HG02943 (cell line): ENCODE results near the gene NKIRAS1.
"Not testable (repeated sequence)": the region's sequence is repeated elsewhere in the genome, so short reads cannot be mapped to it uniquely, and the experiment has no call there.

Experiments used
- ATAC-seq: cut with Tn5 transposase; IDR thresholded peaks from one replicate; pipeline ENCODE4 v1.9.1; 2021; ENCODE audit warnings: mild to moderate bottlenecking, low read depth, moderate library complexity; ENCODE audit not compliant: unreplicated experiment

Gene NKIRAS1

DNA sequence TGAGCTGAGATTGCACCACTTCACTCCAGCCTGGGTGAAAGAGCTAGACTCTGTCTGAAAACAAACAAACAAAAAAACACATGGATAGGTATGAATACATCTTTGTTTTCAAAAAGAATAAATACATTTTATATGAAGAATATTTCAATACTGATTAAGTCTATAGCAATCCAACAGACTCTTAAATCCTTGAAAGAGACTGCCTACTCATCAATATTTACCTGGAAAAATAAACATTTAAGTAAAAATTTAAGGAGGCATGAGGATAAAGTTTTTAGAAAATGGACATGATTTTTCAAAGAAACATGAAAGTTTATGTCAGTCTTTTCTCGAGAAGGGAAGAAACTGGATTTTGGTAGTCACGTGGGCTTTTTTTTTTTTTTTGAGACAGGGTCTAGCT is 5.4 kb downstream of the NKIRAS1 start:
- ATAC-seq, result no peak

DNA sequence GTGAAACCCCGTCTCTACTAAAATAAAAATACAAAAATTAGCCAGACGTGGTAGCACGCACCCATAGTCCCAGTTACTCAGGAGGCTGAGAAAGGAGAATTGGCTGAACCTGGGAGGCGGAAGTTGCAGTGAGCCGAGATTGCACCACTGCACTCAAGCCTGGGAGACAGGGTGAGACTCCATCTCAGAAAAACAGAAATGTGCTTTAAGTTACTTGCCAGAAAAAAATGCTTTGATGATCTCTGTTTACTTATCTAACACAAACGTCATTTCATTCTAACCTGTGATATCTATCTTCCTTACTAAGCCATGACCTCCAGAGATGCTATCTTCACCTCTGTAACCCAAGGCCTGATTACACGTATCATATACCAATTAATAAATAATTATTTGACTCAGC is 7.4 kb downstream of the NKIRAS1 start:
- ATAC-seq, result no peak

DNA sequence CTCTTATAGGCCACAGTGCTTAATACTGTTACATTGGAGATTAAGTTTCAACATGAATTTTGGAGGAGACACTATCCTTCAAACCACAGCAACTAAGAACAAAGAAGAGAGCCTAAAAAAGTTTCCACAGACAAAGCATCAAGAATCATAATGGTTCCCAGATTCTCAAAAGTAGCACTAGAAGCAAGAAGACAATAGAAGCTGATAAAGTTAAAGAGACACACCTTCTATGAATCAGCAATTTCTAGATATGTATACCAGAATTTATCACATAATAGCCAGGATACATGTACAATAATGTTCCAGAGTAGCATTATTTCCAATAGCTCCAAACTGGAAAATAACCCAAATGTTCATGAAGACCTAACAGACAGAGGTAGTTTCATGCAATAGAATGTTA is 12.2 kb downstream of the NKIRAS1 start:
- ATAC-seq, result no peak

DNA sequence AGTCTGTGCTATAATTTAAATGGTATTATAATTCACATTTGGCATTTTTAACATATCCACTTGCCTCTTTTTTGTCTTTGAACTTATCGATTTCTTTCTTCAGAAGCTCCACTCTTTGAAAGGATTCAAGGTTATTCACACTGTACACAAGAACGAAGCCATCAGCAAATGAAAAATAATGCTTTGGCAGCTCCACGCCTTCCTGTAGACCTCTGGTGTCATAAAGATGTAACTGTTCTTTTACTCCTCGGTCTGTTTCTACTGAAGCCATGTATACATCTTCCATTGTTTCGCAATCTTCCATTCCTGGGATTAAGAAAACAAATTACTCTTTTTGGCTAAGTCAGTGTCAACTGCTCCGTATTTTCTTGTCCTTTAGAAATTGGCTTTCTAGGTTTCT is 16.0 kb downstream of the NKIRAS1 start:
- no peak for ATAC-seq

DNA sequence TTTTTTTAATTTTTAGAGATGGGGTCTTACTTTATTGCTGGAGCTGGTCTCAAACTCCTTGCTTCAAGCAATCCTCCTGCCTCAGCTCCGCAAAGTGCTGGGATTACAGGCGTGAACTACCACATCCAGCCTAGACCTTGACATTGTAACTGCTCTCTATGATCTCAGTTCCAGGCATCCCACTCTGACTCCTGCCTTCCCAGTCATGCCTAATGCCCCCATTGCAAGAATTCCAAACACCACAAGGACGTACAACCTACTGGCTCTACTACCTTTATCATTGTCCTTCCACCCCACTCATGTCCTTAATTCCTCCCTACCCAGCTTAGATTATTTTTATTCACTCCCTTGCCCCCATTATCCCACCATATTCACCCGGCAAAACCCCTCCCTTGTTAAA is 21.6 kb downstream of the NKIRAS1 start:
- ATAC-seq, result no peak

DNA sequence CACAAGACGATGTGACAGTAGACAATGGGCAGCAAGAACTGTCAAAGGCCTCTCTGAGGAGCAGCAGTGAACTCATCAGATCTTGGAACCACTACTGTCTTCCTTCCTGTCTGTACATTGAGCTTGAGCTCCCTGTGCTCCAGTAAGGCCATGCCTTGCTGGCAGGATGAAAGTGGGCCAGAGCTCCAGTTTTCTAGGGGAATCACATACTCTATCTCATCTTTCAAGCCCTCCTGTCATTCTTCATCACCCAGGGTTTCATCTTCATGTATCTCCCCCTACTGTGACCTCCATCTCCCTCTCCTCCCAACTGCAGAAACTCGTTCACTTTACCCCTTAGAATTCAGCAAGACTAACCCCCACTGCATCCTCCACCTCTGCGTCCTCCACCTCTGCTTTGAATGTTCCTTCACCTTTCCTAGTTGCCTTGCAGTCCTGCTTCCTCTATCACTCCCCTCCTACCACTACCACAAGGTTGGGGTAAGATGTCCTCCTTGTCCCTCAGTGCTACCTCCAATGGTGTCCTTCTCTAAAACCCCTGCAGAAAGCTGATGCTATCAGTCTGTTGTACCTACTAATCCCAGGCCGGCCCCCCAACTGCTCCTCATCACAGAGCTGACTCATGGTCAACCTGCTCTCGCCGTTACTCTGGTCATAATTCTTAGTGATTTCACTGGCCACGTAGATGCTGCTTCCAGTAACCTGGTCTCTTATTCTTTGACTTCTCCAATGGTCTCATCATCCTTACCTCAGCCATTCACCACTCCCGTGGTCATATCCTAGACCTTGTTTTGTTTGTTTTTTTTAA is 22.3 kb downstream of the NKIRAS1 start:
- no peak for ATAC-seq

DNA sequence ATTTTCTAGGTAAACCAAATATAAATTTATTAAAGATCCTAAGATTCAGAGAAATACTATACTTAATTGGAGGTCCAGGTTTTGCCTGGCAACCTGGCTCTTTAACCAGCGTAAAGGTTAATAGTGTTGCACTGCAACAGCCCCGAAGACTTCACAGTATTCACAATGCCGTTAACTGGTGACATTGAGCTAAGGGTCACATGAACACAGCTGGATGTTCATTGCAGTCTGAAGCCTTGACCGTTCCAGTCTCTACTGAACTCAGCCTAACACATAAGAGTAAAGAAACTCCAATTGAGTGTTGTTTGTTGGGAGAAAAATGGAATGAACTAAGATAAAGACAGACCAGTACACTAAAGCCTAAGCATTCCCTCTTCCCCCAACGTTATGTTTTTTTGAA is 26.8 kb downstream of the NKIRAS1 start:
- no peak for ATAC-seq

DNA sequence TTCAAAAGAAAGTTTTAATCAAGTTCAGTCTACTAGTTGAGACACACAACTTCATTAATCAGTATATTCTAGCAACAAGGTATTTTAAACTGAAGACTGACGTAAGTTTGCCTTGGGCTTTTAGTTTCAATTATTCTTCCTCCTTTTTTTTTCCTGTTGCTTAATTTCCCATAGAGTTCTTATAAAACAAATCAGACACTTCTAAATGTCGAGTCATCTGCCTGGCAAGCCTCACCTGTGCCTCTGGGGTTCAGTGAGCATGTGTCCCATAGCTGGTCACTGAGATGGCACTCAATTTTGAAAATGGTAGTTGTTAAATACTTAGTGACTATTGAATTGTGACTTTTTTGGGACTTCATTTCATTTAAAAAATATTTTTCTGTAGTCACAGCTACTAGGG is 27.4 kb downstream of the NKIRAS1 start:
- no peak for ATAC-seq

DNA sequence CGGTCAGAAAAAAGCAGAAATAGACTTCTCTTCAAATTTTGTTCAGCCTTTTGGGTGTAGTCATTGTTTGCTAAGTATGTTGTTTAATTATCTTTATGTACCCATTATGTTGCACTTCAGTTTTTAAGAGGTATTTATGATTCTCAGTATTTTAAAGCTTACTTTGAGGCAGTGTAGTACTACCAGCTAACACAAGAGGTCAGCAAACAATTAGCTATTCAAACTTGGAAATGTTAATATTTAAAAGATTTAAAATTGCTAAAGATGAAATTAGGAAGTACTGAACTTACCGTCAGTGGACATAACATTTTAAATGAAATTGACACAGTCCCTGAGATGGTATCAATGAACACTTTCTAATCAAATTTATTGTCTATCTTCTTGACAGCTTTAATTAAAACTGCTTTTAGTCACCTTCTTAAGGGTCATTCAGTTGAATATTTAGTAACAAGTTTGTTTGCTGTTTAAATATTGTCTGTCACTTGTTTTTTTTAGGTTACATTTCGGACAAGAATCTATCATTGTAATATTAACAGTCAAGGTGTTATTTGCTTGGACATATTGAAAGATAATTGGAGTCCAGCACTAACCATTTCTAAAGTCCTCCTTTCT is 28.1 kb downstream of the NKIRAS1 start:
- no peak for ATAC-seq

DNA sequence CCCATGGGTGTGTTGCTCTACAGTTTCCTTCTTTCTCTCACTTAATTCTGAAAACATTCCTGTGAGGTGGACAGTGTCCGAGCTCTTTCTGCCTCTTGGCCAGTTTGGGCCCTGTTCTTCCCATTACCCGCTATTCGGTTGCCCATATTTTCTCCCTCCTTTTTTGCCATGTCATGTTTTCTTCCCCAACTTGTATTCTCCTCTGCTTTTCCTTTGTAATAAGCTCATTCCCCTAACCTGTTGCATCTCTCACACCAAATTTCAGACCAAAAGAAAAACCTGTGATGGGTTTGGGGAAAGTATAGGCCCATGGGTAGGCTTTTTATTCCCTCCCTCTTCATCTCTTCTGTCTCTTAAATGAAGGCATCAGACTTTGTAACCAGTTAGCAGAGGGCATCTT is 30.5 kb downstream of the NKIRAS1 start:
- no peak for ATAC-seq

DNA sequence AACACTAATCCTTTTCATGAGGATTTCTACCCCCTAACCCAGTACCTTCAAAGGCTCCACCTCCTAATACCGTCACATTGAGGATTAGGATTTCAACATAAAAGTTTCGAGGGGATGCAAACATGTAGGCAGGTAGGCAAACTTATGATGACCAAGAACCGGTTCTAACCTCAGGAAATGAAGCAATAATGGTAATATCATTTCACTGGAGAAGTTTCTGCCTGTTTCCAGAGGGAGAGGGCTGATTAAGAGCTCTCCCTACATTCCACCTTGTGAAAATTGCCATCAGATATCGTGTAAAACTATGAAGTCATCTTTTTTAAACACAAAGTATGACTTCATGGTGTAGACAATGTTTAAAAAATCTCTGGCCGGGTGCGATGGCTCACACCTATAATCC is 31.6 kb downstream of the NKIRAS1 start:
- ATAC-seq, result no peak

DNA sequence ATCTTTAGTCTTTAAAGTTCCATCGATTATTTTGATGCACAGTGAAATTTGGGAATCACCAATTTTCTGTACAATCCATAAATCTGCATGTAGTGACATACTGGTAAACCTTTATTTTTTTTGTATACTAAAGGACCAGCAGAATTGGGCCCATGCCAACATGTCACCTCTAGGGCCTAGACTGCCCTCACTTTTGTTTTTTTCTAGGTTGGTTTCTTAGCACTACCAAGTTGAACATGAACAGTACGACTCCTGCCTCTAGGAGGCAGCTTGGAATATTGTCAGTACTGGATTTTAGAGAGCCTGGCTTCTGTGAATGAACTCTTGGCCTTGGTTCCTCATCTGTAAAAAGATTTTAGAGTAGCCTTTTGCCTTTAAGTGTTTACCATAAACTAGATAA is 32.3 kb downstream of the NKIRAS1 start:
- ATAC-seq, result no peak

DNA sequence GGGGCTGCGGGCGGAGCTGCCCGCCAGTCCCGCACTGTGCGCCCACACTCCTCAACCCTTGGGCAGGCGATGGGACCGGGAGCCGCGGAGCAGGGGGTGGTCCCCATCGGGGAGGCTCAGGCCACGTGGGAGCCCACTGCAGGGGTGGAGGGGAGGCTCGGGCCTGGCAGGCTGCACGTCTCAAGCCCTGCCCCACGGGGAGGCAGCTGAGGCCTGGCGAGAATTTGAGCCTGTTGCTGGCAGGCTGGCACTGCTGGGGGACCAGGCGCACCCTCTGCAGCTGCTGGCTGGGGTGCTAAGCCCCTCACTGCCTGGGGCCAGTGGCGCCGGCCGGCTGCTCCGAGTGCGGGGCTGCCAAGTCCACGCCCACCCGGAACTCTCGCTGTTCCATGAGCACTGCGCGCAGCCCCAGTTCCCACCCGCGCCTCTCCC is 34.3 kb downstream of the NKIRAS1 start:
- ATAC-seq, result no peak

DNA sequence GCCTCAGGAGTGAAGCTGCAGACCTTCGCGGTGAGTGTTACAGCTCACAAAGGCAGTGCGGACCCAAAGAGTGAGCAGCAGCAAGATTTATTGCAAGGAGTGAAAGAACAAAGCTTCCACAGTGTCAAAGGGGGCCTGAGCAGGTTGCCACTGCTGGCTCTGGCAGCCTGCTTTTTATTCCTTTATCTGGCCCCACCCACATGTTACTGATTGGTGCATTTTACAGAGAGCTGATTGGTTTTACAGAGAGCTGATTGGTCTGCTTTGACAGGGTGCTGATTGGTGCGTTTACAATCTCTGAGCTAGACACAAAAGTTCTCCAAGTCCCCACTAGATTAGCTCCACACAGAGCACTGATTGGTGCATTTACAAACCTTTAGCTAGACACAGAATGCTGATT is 34.8 kb downstream of the NKIRAS1 start:
- ATAC-seq, result not testable (repeated sequence)

DNA sequence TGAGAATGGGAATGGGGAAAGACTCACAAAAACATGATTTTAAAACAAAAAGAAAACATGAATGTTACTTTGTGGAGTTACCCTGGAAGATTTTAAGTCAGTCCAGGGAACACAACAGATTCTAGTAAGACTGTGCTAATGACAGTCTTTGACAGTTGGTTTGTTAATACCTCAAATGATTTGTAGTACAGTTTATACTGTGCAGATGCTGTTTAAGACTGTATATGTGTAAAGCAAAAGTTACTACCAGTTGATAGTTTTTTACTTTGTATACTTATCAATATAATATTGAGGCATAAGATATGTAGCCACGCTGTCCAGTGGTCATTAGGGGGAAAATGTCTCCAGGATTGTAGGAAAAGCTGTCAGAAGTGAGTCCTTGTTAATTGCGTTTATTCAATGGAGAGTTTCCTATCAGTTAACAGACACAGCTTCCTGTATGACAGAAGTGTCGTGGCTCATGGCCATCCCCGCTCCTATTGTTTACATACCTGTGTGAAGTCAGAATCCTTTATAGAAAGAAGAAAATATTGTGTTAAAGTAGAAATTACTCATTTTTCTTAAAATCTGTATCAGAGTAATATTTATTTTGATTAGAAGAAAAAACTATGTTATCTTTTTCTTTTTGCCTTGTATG is 36.0 kb downstream of the NKIRAS1 start:
- no peak for ATAC-seq

DNA sequence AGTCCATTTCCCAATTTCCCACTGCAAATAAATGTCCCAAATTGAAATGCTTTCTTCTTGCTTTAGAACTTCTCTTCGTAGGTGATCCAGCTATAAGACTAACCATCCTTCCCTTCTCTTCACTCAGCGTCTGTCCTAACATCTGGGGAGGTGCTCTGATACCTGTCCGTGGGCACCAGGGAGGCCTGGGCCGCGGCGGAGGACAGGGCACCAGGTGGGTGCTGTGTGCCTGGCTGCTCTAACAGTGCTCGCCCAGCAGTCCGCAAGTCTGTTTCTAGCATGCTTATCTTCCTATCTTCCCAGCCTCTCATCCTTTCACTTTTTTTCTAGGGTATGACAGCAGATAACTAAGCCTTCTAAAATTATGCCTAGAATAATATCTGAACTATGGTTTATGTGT is 37.3 kb downstream of the NKIRAS1 start:
- no peak for ATAC-seq

DNA sequence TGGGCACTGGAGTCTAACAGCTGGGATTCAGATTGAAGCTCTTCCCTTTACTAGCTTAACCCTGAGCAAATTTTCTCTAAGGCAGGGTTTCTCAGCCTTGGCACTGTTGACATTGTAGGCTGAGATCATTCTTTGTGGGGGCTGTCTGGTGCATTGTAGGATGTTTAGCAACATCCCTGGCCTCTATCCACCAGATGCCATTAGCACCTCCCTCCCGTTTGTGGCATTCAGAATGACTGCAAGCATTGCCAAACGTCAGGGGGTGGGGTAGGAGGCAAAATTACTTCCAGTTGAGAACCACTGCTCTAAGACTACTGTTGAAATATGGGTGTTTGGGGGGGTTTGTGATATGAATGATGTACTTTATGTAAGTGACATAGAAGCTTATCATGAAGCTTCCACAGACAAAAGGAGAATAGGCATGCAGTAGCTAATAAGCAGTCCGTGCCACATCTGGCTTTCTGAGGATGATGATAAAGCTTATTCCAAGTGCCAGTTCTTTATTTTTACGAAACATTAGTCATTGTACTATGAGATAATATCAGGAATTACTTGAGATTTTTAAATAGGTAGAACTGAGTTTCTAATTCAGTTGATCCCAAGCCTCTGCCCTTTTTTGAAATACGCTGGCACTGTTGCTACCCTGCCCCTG is 39.3 kb downstream of the NKIRAS1 start:
- no peak for ATAC-seq

DNA sequence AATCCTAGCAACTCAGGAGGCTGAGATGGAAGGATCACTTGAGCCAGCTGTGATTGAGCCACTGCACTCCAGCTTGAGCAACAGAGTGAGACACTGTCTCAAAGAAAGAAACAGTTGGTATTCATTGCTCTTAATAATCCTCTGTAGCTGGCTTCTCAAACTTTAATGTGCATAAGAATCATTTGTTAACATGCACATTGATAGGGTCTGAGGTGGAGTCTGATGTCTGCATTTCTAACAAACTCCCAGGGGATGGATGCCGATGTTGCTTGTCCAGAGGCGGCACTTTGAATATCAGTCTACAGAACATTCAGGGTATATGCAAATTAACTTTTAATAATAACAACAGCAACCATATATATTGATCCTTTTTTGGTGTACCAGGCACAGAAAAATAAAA is 39.9 kb downstream of the NKIRAS1 start:
- ATAC-seq, result no peak

DNA sequence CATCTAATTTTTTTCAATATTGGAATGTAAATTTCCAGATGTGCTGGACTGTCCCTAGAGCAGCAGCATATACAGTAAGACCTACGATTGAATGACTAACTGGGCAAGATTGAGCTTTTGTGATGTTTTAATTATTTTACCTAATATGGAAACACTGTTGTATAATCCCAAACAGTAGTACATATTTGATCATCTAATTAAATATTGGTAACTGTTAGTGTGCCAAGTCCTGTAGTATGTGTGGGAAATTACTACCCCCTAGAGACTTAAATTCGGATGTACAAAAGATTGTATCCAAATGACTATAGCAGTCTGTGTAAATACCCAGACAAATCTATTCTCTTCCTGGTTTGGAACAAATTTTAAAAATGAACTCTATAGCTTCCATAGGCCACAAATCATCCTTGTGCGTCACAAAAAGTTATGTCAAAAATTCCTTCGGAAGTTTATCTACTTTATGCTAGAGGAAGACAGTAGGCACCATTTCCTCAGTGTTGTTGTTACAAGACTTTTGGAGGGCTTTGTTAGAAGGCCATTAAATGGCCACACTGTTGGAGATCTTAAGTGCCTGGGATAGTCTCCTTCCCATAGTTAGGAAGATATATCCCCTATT is 41.6 kb downstream of the NKIRAS1 start:
- no peak for ATAC-seq

DNA sequence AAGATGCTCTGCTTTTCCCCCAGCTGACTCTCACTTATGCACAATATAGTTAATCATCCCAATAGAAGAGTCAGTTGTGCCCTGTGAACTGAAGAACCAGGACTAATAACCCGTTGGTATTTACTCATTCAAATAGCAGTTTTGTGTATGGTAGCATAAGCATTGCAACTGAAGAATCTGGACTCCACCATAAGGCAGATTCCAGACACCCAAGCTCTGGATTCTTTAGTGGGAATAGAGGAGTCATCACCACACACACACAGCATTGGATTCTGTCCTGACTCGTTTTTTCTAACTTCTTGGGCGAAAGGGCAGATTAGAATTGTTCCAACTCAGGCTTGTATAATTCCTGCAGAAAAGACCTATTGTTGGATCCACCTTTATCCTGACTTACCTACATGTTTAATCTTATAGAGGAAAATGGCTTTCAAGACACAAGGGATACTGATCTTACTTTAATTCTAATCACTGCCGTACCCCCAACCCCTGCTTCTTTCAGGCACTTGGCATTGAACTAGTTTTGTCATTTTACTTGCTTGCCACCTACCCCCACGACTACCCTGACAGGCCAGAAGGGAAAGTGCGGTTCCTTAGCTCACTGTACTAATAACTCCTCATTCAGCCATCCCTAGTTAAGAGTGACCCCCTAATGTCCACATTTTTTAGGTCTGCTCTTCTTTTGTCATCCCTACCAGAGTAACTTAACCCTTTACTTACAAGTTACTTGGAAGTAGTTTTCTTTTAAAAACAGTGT is 42.3 kb downstream of the NKIRAS1 start:
- ATAC-seq, result no peak
